K562 (cell line): Measurements from ENCODE around the gene CCNYL1. TPM values are rescaled to one million over a fixed set of nuclear protein-coding genes. Genes with fewer than 3 reads are reported as not detected.

Experiments
- HDAC8 ChIP-seq: fragments of 450-650 bp; IDR thresholded peaks from 2 replicates; pipeline ENCODE4 v1.6.1; 2016; ENCODE audit warnings: mild to moderate bottlenecking, missing genetic modification characterization, moderate library complexity, missing compliant biosample characterization
- SPI1 ChIP-seq: IDR thresholded peaks from 2 replicates; pipeline ENCODE4 v1.6.1; 2011; ENCODE audit warnings: low read depth, low read length, control low read depth, borderline replicate concordance
- ZNF384 ChIP-seq: IDR thresholded peaks from 2 replicates; pipeline ENCODE4 v1.6.1; 2012; ENCODE audit warnings: low read depth, low read length, improper control_type of control experiment
- polyA plus RNA-seq, 8 experiments: library from polyadenylated mRNA; depleted of rRNA in 4 of 8; stranded (reverse) in 5 of 8; unstranded in 3 of 8; fragments of >200 nt; fragmentation: Nextera tagmentation in 2 of 8; fragmentation: Illumina TruSeq in 1 of 8; extraction: Ambion mirVana in 2 of 8; extraction: Trizol in 1 of 8; gene quantifications; 2 replicates each; pipeline versions ENCODE4 v1.2.1 to v1.2.3, GENCODE V29; 2011 to 2014; ENCODE audit warnings: inconsistent platforms in 1 of 8, missing spikeins in 1 of 8
- total RNA-seq, 7 experiments: library from RNA; depleted of rRNA in 6 of 7; stranded (reverse); fragments of >200 nt in 6 of 7; fragmentation: Illumina TruSeq in 2 of 7; extraction: Trizol in 2 of 7; gene quantifications; 2 replicates each; pipeline versions ENCODE4 v1.2.1 to v1.2.3, GENCODE V29; 2011 to 2021; ENCODE audit warnings: low replicate concordance in 1 of 7
- TF ChIP-seq, protein P1 (sequence below), 2 experiments: fragments of 450-650 bp in 1 of 2; IDR thresholded peaks; 2 replicates each; pipeline ENCODE4 v1.6.1; 2011 to 2017; ENCODE audit warnings: low read depth in 2 of 2, antibody characterized with exemption in 1 of 2, borderline replicate concordance in 1 of 2, low read length in 1 of 2, mild to moderate bottlenecking in 1 of 2, mixed read lengths in 1 of 2; ENCODE audit not compliant: control insufficient read depth in 1 of 2
- TF ChIP-seq, protein P2 (sequence below): sonication (generic); formaldehyde crosslinking; IDR thresholded peaks from 2 replicates; pipeline ENCODE4 v1.8.1; 2022; ENCODE audit warnings: missing genetic modification reagents

Gene CCNYL1
- total and polyA plus RNA-seq, 9 of the 15 experiments (the other 6 are each of a cell fraction or from before 2014, with no cell fraction given) = 1.9 to 7.5 (median 4.7) TPM

GRCh38 chr2:207706936-207707860, 4.2 kb upstream of the CCNYL1 start (continued):
- TF ChIP-seq, protein P1, sequence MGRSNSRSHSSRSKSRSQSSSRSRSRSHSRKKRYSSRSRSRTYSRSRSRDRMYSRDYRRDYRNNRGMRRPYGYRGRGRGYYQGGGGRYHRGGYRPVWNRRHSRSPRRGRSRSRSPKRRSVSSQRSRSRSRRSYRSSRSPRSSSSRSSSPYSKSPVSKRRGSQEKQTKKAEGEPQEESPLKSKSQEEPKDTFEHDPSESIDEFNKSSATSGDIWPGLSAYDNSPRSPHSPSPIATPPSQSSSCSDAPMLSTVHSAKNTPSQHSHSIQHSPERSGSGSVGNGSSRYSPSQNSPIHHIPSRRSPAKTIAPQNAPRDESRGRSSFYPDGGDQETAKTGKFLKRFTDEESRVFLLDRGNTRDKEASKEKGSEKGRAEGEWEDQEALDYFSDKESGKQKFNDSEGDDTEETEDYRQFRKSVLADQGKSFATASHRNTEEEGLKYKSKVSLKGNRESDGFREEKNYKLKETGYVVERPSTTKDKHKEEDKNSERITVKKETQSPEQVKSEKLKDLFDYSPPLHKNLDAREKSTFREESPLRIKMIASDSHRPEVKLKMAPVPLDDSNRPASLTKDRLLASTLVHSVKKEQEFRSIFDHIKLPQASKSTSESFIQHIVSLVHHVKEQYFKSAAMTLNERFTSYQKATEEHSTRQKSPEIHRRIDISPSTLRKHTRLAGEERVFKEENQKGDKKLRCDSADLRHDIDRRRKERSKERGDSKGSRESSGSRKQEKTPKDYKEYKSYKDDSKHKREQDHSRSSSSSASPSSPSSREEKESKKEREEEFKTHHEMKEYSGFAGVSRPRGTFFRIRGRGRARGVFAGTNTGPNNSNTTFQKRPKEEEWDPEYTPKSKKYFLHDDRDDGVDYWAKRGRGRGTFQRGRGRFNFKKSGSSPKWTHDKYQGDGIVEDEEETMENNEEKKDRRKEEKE (IDR thresholded peaks at IDR 0.05; ENCODE audit: borderline replicate concordance in 1 of 2, control insufficient read depth in 1 of 2, low read depth in 2 of 2, low read length in 1 of 2) = no peak
- TF ChIP-seq SPI1 (peak; percentile 30; the same call in 1 of the 2 replicates), HDAC8 (tag) (no peak), ZNF384 (peak; percentile 90)
- TF ChIP-seq, protein P2, sequence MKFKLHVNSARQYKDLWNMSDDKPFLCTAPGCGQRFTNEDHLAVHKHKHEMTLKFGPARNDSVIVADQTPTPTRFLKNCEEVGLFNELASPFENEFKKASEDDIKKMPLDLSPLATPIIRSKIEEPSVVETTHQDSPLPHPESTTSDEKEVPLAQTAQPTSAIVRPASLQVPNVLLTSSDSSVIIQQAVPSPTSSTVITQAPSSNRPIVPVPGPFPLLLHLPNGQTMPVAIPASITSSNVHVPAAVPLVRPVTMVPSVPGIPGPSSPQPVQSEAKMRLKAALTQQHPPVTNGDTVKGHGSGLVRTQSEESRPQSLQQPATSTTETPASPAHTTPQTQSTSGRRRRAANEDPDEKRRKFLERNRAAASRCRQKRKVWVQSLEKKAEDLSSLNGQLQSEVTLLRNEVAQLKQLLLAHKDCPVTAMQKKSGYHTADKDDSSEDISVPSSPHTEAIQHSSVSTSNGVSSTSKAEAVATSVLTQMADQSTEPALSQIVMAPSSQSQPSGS (CRISPR knock-in tag) = no peak
- TF ChIP-seq, all 486 proteins: peak for 5
